ENCODE measurements around the gene ATRNL1. TPM values are rescaled to one million over a fixed set of nuclear protein-coding genes. Genes with fewer than 3 reads are reported as not detected.
"Not testable (repeated sequence)": the region's sequence is repeated elsewhere in the genome, so short reads cannot be mapped to it uniquely, and the experiment has no call there.

The ATRNL1 gene
- polyA plus RNA-seq, 3 donors = 23.6 to 28.3 (median 26.8) TPM

DNA sequence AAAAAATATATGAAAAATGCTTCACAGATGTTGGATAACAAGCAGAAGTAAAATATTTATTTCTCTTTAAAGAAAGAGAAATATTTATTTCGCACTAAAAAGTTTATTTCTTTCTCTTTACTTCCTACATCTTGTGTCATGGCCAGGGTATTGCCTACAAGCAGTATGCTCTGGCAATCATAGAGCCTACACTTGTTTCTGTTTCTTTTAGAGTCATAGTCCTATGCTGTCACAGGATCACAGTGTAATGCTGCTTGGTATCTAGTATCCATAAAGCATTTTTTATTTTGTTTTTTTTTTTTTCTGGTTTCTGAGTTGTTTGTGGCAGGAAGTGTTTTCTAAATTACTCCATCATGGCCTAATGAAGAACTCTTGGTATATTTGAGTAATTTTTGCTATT lies 116.0 kb downstream of the ATRNL1 start:
- DNase-seq (ENCODE audit: low read depth in 3 of 3, low spot score in 2 of 3) = peak in 2 of 3 donors; percentile 4 to 14

GRCh38 chr10:115214829-115215228 lies 121.7 kb downstream of the ATRNL1 start:
- no peak for DNase-seq (ENCODE audit: low read depth in 3 of 3, low spot score in 2 of 3)

DNA sequence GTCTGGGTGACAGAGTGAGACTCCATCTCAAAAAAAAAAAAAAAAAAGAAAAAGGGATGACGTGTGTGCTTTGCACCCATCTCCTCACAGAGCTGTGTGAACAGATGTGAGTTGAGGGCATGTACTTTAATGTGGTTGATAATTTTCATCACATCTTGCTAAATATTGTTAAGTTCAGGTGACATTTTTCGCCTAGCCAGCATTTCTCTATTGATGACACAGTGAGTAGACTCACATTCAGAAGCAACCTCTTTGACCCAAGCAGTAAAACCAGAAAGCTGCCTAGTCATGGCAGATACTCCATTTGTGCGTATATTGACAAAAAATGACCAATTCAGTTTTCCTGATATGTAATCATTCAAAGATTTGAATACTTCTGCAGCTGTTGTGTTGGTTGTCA lies 126.0 kb downstream of the ATRNL1 start:
- DNase-seq (ENCODE audit: low read depth in 3 of 3, low spot score in 2 of 3) = no peak

GRCh38 chr10:115222039-115222438 lies 128.9 kb downstream of the ATRNL1 start:
- DNase-seq (ENCODE audit: low read depth in 3 of 3, low spot score in 2 of 3) = no peak

GRCh38 chr10:115239761-115240160 lies 146.6 kb downstream of the ATRNL1 start:
- DNase-seq (ENCODE audit: low read depth in 3 of 3, low spot score in 2 of 3) = no peak

DNA sequence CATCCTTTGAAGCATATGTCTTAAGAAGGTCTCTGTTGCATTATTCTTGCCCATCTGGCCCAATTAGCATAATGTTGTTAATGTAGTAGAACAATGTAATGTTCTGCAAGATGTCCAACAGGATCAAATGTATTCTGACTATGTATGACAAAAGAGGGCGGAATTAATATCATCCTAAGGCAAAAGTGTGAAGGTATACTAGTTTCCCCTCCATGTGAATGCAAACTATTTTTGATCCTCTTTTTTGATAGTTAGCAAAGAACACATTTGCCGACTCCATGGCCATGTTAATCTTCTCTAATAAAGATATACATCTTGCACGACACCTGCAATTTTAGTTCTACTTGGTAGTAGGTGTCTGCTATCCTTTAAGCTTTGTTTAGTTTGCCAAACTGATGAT lies 157.6 kb downstream of the ATRNL1 start:
- DNase-seq (ENCODE audit: low read depth in 3 of 3, low spot score in 2 of 3) = no peak

DNA sequence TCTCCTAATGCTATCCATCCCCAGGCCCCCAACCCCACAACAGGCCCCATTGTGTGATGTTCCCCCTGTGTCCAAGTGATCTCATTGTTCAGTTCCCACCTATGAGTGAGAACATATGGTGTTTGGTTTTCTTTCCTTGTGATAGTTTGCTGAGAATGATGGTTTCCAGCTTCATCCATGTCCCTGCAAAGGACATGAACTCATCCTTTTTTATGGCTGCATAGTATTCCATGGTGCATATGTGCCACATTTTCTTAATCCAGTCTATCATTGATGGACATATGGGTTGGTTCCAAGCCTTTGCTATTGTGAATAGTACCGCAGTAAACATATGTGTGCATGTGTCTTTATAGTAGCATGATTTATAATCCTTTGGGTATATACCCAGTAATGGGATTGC lies 160.6 kb downstream of the ATRNL1 start:
- DNase-seq (ENCODE audit: low read depth in 3 of 3, low spot score in 2 of 3) = not testable (repeated sequence)

DNA sequence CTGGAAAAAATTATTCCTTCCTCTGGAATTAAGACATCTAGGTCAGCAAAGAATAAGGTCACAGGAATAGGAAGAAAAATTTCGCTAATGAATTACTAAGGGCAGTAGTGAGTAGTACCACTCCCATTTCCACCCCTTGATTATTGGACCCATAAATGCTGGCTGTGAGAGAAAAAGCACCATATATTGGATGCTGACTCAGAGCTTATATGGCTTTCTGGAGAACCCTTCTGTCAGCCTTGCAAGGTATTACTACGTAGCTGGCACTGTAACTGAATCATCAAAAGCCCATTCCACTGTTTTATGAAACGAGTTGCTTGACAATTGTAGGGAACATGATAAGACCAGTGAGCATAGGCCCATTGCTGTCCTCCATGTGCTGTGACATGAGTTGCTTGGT lies 179.3 kb downstream of the ATRNL1 start:
- no peak for DNase-seq (ENCODE audit: low read depth in 3 of 3, low spot score in 2 of 3)

DNA sequence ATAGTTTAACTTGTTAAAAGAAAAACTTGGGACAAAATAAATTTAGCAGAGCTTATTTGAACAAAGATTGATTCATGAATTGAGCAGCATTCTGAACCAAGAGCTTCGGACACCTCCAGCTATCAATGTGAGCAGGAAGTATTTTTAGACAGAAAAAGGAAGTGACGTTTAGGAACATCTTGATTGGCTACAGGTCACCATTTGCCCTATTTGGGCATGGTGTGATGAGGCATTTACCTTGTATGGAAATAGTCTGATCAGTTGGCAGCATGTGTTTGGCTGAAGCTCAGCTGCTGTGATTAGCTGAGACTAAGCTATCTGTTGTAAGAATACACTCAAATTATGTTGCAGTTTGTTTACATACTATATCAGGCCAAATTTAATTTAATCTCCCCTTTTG lies 185.1 kb downstream of the ATRNL1 start:
- DNase-seq (ENCODE audit: low read depth in 3 of 3, low spot score in 2 of 3) = no peak

DNA sequence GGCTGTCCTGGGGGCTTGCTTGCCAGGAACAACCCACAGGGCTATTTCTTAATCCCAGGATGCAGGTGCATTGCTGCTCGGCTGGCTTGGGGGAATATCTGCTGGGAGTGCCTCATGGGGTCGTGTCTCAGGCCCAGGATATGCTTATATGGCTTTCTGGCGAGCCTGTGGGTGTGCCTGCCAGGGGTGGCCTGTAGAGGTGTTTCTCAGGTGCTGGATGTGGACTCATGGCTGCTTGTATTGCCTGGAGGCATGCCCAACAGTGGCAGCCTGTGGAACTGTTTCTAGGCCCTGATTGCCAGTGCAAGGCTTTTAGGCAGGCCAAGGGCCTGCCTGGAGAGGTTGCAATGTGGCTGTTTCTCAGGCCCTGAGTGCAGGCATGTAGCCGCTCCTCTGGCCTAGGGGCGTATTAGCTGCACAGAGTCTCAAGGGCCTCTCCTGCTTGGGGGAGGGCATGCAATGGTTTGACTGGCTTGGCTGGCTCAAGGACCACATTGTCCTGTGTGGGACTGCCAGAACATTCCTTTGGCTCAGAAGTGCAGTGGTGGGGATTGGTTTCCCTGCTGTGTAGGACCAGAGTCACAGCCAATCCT lies 202.1 kb downstream of the ATRNL1 start:
- no peak for DNase-seq (ENCODE audit: low read depth in 3 of 3, low spot score in 2 of 3)

- no peak for DNase-seq (ENCODE audit: low read depth in 3 of 3, low spot score in 2 of 3)
These were observed 206.9 kb downstream of the ATRNL1 start for GRCh38 chr10:115300080-115300479.

GRCh38 chr10:115319669-115320068 lies 226.5 kb downstream of the ATRNL1 start:
- DNase-seq (ENCODE audit: low read depth in 3 of 3, low spot score in 2 of 3) = not testable (repeated sequence)

- no peak for DNase-seq (ENCODE audit: low read depth in 3 of 3, low spot score in 2 of 3)
These were observed 228.2 kb downstream of the ATRNL1 start for GRCh38 chr10:115321360-115321759.

- DNase-seq (ENCODE audit: low read depth in 3 of 3, low spot score in 2 of 3) = no peak
These were observed 235.2 kb downstream of the ATRNL1 start for GRCh38 chr10:115328331-115328730.

- no peak for DNase-seq (ENCODE audit: low read depth in 3 of 3, low spot score in 2 of 3)
These were observed 242.2 kb downstream of the ATRNL1 start for GRCh38 chr10:115335366-115335765.

GRCh38 chr10:115355162-115355760 lies 262.1 kb downstream of the ATRNL1 start:
- peak; percentile 25 to 56 (median 48) for DNase-seq (ENCODE audit: low read depth in 3 of 3, low spot score in 2 of 3)

GRCh38 chr10:115367920-115368319 lies 274.8 kb downstream of the ATRNL1 start:
- DNase-seq (ENCODE audit: low read depth in 3 of 3, low spot score in 2 of 3) = not testable (repeated sequence)

- no peak for DNase-seq (ENCODE audit: low read depth in 3 of 3, low spot score in 2 of 3)
These were observed 285.9 kb downstream of the ATRNL1 start for GRCh38 chr10:115379064-115379463.

DNA sequence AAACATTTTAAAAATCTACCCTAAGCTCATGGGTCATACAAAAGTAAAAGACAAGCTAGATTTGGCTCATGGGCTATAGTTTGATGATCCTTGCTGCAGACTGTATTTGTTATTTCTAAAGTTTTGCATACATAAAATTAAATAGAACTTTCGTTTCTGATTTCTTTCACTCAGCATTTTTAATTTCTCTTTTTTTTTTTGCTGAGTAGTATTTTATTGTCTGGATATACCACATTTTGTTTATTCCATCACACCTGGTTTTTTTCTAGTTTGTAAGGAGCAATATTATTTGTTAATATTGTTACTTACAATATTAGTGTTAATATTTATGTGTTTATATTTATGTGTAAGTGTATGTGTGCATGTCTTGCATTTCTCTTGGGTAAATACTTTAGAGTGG lies 291.5 kb downstream of the ATRNL1 start:
- no peak for DNase-seq (ENCODE audit: low read depth in 3 of 3, low spot score in 2 of 3)

DNA sequence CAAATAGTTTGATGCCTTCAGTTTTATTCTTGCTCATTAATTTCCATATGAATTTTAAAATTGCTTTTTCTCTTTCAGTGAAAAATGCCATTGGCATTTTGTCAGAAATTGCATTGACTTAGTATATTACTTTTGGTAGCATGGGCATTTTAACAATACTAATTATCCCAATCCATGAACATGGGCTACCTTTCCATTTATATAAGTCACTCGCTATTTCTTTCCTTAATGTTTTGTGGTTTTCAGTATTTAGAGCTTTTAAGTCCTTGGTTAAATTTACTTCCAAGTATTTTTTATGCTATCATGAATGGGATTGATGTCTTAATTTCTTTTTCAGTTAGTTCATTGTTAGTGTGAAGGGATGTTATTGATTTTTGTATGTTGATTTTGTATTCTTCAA lies 297.4 kb downstream of the ATRNL1 start:
- DNase-seq (ENCODE audit: low read depth in 3 of 3, low spot score in 2 of 3) = no peak

DNA sequence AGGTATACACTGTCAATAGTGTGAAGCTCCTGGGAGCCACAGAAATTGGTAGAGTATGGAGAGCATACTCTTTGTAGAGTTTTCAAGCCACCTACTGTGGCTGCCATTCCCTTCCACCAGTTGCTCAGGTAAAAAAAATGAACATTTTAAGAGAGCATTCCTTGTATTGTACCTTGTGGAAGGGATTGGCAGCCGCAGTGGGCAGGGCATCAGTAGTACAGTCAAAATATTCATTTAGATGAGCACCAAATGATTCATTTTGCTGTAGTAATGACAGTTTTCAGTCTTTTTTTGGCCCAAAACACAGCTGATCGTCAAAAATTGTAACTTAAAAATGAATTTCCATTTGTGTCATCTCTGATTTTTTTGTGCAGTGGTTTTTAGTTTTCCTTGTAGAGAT lies 304.9 kb downstream of the ATRNL1 start:
- no peak for DNase-seq (ENCODE audit: low read depth in 3 of 3, low spot score in 2 of 3)

DNA sequence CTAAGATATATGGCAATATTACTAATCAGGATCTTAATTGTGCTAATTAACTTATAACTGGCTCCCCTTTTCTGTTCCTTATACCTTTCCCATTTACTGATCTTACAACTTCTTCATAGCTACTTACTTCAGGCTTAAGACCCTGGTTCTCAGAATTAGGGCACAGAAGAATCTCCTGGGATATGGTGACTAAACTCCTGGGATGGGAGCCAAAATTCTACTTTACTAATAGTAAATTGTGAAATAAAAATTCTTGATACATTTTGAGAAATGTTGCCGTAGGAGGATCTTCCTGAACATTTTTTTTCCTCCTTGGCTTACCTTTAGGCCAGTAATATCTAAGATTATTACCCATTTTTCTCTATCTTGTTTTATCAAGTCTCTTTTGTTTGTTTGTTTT lies 309.5 kb downstream of the ATRNL1 start:
- DNase-seq (ENCODE audit: low read depth in 3 of 3, low spot score in 2 of 3) = no peak

DNA sequence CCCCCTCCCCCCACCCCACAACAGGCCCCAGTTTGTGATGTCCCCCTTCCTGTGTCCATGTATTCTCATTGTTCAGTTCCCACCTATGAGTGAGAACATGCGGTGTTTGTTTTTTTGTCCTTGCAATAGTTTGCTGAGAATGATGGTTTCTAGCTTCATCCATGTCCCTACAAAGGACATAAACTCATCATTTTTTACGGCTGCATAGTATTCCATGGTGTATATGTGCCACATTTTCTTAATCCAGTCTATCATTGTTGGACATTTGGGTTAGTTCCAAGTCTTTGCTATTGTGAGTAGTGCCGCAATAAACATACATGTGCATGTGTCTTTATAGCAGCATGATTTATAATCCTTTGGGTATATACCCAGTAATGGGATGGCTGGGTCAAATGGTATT lies 312.7 kb downstream of the ATRNL1 start:
- DNase-seq (ENCODE audit: low read depth in 3 of 3, low spot score in 2 of 3) = not testable (repeated sequence)
